HG03159 (cell line): Measurements from ENCODE around the gene RC3H1.
"Not testable (repeated sequence)": the region's sequence is repeated elsewhere in the genome, so short reads cannot be mapped to it uniquely, and the experiment has no call there.

Experiments
- ATAC-seq: cut with Tn5 transposase; IDR thresholded peaks from one replicate; pipeline ENCODE4 v1.9.1; 2021; ENCODE audit warnings: mild to moderate bottlenecking, moderate library complexity; ENCODE audit not compliant: unreplicated experiment

Gene RC3H1

DNA sequence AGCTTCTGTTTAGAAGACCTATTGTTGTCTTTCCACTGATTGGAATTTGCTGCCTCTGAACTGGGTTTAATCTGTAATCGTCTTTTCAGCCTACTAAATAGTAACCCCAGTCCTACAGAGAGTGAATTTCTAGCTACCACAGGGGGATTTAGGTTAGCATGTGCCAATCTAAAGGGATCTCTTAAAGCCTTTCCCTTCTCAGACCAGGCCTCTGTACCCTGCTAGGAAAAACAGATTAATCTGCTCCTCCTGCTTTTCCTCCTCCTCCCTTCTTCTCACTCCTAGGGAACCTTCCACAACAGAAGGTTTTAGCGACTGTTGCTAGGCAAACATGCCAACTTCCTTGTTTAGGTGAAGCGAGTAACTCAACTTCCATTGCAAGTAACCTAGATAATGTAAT lies 1.3 kb upstream of the RC3H1 start:
- no peak for ATAC-seq

GRCh38 chr1:174022976-174023277 lies 770 bp upstream of the RC3H1 start:
- no peak for ATAC-seq

GRCh38 chr1:174021591-174022079 lies 522 bp downstream of the RC3H1 start:
- peak; percentile 49 for ATAC-seq

- no peak for ATAC-seq
Observed at GRCh38 chr1:174018565-174018964, 3.6 kb downstream of the RC3H1 start.

DNA sequence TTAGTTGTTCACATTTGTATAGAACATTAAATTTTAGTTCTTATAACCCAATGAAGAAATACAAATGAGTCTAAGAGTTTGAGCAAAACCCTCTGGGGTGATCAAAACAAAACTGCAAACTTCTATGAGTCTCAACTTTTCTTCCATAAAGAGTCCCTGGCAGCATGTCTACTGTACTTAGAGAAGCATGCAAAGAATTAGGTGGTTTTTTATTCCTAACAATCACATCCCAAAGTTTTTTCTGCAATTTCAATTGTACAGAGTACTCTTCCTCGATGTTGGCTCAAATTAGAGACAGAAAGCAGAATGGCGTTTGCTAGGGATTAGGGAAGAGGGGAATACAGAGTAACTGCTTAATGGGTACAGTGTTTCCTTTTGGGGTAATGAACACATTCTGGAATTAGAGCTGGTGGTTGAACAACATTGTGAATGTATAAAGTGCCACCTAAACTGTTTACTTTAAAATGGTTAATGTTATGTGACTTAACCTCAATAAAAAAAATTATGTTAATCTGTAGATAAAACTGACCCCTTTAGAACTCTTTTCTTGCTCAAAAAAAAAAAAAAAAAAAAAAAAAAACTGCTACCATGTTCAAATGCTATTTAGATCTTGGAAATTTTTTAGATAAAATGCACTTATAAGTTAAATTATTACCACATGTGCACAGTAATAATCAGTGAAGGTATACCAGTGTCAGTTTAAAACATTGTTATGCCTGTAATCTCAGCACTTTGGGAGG lies 4.8 kb downstream of the RC3H1 start:
- no peak for ATAC-seq

DNA sequence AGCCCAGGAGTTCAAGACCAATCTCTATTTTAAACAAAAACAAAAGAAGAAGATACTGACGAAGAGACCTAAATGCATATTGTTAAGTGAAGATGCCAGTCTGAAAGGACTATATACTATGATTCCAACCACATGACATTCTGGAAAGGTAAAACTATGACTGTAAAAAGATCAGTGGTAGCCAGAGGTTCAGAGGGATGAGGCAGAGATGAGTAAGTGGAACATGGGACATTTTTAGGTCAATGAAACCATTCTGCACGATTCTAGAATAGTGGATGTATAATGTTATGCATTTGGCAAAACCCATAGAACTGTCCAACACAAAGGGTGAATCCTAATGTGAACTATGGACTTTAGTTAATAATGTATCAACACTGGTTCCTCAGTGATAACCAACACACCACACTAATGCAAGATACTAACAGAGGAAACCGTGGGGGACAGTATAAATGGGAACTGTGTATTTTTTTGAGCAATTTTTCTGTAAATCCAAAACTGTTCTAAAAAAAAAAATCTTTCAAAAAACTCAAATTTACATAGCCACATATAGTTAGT lies 8.2 kb downstream of the RC3H1 start:
- ATAC-seq, result no peak

DNA sequence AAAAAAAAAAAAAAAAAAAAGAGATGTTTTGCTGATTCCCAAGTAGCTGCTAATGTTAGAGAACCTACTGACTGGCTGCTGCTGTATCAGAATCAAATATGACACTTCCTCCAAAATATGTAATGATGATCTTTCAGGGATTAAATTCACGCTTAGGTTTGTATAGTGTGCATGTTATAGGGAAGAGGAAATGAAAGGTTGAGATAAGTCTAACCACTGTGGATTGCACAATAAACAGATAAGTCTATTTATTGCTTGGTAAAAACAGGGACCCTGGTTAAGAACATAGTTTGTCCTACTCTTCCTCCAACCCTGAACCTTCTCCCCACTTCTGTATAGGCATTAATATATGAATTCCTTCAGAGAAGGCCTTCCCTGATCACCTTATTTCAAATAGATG lies 13.2 kb downstream of the RC3H1 start:
- ATAC-seq, result no peak

GRCh38 chr1:174008269-174008668 lies 13.9 kb downstream of the RC3H1 start:
- no peak for ATAC-seq

DNA sequence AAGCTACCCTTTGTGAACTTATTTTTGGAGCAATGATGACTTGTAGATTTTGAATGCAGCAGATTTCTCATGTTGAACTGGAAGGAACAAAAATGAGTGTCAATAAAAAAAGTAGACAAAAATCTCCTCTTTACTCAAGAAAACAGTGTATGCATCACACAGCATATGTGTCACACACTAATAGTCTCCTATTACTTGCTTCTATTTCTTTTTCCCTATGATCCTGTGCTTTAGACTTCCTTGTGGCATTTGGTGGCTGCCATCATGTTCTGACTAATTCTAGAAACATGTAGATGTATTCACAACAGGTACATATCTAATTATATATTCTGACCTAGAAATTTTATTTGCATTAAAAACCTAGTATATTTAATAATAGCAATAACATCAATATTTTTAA lies 14.3 kb downstream of the RC3H1 start:
- no peak for ATAC-seq

DNA sequence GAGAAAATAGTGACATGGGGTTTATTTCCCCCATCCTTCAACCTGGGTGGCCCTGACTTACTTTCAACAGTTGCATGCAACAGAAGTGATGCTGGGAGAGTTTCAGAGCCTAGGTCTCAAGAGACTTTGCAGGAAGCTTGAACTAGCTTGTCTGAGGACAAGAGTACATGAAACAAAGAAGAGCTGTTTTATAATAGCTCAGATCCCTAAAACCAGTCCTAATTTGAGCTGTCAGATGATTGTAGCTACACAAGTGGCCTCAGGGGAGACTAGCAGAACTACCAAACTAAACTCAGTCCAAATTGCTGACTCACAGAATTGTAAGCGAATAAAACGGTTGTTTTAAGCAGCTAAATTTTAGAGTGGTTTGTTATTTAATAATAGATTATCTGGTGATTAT lies 17.1 kb downstream of the RC3H1 start:
- peak; percentile 94 for ATAC-seq

DNA sequence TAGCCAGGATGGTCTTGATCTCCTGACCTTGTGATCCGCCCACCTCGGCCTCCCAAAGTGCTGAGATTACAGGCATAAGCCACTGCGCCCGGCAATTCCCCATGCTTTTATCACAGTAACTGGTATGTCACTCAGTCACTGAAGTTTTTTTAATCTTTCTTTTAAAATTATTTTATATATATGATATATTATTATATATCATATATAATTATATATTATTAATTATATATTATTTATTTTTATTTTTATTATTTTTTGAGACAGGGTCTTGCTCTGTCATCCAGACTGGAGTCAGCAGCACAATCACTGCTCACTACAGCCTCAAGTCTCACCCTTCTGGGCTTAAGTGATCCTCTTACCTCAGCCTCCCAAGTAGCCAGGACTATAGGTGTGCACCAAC lies 18.3 kb downstream of the RC3H1 start:
- no peak for ATAC-seq

GRCh38 chr1:174001573-174001972 lies 20.6 kb downstream of the RC3H1 start:
- no peak for ATAC-seq

DNA sequence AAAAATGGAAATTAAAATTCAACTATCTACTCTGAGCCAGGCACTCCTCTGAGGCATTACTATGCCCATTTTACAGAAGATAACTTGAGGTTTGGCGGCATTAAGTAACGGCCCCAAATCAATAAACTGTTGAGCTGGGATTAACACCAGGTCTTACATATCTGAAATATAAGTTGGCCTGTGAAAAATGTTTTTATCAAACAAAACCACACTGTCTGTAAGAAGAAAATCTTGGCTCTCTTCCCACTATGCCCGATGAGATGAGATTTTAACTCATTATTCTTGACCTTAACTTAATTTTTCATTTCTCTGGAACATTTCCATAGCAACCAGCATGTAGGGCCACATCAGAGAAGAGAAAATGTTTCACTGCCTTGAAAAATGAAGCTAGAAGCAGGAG lies 21.8 kb downstream of the RC3H1 start:
- ATAC-seq, result no peak

DNA sequence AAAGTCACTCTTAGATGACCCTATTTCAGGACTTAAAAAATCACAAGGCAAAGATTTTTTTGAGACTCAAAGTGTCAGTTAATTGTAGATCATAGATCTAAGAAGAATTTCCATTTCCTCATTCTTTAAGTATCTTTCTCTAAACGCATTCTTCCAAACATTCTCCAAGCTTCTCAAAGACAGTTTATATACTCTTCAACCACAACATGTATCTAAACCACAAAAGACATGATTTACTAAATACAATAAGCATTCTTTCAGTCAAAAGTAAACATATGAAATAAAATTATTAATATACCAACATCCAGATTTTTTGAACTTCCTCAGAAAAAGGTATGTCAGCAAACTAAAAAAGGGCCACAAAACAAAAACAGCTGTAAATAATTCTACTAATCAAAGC lies 24.4 kb downstream of the RC3H1 start:
- no peak for ATAC-seq

DNA sequence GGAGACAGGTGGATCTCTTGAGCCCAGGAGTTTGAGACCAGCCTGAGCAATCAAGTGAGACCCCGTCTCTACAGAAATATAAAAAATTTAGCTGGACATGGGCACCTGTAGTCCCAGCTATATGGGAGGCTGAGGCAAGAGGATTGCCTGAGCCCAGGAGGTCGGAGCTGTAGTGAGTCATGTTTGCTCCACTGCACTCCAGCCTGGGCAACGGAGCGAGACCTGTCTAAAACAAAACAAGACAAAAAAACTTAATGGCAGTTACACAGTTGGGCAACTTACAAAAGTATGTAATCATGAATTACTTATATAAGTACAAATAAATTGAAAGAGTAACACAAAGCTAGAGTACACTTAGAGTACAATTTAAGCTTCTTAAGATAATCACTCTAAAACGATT lies 25.2 kb downstream of the RC3H1 start:
- no peak for ATAC-seq

- no peak for ATAC-seq
Observed at GRCh38 chr1:173995475-173995874, 26.7 kb downstream of the RC3H1 start.

- ATAC-seq, result not testable (repeated sequence)
Observed at GRCh38 chr1:173993948-173994347, 28.2 kb downstream of the RC3H1 start.

DNA sequence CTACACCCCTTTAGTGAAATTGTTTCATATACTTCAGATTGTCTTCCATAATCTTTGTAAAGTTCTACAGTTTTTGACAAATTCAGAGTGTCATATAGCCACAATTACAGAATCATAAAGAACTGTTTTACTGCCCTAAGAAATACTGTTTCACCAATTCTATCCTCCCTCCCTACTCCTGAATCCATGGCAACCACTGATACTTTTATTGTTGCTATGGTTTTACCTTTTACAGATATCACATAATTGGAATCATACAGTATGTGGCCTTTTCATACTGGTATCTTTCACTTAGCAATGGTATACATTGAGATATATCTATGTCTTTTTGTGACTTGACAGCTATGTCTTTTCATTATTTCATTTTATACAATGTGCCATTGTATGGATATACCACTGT lies 34.1 kb downstream of the RC3H1 start:
- ATAC-seq, result no peak

GRCh38 chr1:173986951-173987350 lies 35.2 kb downstream of the RC3H1 start:
- ATAC-seq, result no peak

DNA sequence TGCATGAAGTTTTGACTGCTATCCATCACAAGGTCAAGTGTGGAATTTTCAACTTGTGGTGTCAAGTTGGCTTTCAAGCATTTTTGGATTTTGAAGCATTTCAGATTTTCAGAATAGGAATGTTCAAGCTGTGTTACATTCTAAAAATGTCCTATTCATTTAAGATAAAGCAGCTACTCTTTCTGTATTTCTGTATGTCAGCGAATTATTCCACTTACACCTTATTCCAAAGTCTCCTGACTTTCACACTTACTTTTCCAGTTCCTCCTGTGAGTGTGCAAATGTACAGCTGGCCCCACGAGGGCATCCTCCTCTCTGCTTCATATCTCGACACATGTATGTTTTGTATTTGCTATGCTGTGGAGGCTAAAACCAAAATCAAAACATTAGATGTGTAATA lies 51.9 kb downstream of the RC3H1 start:
- ATAC-seq, result no peak

GRCh38 chr1:173965896-173966295 lies 56.3 kb downstream of the RC3H1 start:
- ATAC-seq, result not testable (repeated sequence)

DNA sequence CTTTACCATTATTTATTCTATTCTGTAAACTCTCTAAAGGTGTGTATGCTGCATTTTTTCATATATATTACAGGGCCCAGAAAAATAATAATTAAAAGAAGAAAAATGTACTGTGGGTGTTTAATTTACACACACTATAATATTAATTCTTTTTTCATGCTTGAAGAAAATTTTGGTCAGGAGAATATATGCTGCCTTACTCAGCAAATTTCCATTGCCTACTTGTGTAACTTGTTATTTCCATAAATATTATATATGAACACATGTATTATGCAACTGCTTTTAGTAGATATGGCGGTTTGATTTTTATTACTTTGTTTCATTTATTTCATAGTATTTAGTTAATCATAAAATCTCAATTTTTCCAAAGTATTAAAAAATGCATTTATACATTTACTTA lies 58.7 kb downstream of the RC3H1 start:
- ATAC-seq, result no peak

DNA sequence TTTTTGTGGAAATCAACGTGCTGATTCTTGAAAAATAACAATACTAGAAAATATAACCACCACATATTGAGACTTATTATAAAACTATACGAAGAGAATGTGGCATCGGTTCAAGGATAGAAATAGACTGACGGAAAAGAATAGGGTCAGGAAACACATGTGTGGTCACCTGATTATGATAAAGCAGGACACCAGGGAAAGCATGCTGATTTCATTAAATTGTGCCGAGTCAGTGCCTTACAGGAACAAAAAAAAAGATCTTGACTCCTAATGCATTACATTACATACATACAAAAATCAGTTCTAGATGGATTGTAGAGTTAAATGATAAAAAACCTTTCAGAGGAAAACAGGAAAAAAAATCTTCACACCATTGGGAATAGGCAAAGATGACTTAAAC lies 61.5 kb downstream of the RC3H1 start:
- ATAC-seq, result no peak
